MM.1S (cell line): ENCODE measurements around the gene SPHKAP.

ENCODE experiments used
- CTCF ChIP-seq: fragments of 300-600 bp; sonication (generic); IDR thresholded peaks from 2 replicates; pipeline ENCODE4 v1.5.1; 2016; ENCODE audit warnings: antibody characterized with exemption, low read length, mixed read lengths
- EZH2phosphoT487 ChIP-seq: fragments of 300-600 bp; sonication (generic); IDR thresholded peaks from 2 replicates; pipeline ENCODE4 v1.6.1; 2018; ENCODE audit warnings: antibody characterized with exemption, low read length

DNA sequence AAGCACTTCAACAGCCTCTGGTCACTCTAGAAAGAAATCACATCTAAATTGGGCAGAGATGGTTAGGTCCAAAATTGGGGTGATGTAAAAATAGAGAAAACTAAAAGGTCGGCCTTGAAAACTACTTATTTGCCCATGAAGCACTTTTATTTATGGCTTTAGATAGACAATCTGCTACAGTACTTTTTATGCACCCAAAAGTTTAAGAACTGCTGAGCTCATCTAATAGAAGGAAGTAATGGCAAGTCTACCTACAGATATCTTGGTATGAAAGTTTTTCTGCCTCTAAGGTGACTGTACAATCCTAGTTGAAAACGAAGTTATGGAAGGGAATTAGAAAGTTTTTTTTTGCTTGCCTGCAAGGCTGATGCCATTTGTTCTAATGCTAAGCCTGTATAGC is 46.2 kb downstream of the SPHKAP start:
- TF ChIP-seq CTCF (no peak), EZH2phosphoT487 (no peak)
